NT2/D1 (cell line): ENCODE measurements around the gene CHMP2B.

ENCODE experiments used
- DNase-seq: peaks from one replicate; pipeline ENCODE4 v3.0.0-alpha.2; 2011; ENCODE audit warnings: low read depth, low spot score
- H3K27me3 ChIP-seq: 2 replicates; pipeline ENCODE4 v1.6.0; 2011; ENCODE audit warnings: mild to moderate bottlenecking; ENCODE audit not compliant: insufficient read length, insufficient read depth
- H3K36me3 ChIP-seq: 2 replicates; pipeline ENCODE4 v1.6.1; 2011; ENCODE audit warnings: mild to moderate bottlenecking, low read length, mixed read lengths; ENCODE audit not compliant: insufficient read depth, insufficient read length
- H3K4me1 ChIP-seq: 2 replicates; pipeline ENCODE4 v1.5.1; 2011; ENCODE audit not compliant: insufficient read depth, insufficient read length
- H3K4me3 ChIP-seq: 2 replicates; pipeline ENCODE4 v1.5.1; 2011; ENCODE audit warnings: low read depth; ENCODE audit not compliant: insufficient read length
- H3K9ac ChIP-seq: 2 replicates; pipeline ENCODE4 v1.6.0; 2011; ENCODE audit warnings: low read depth; ENCODE audit not compliant: insufficient read length
- H3K9me3 ChIP-seq: 2 replicates; pipeline ENCODE4 v1.5.1; 2011; ENCODE audit warnings: mild to moderate bottlenecking, low read length; ENCODE audit not compliant: insufficient read depth
- SUZ12 ChIP-seq: IDR thresholded peaks from 2 replicates; pipeline ENCODE4 v1.6.1; 2011; ENCODE audit not compliant: insufficient read length, insufficient read depth; ENCODE audit errors: extremely low read depth
- YY1 ChIP-seq: IDR thresholded peaks from 2 replicates; pipeline ENCODE4 v1.6.1; 2011; ENCODE audit not compliant: insufficient read length, insufficient read depth
- ZNF274 ChIP-seq: IDR thresholded peaks from 2 replicates; pipeline ENCODE4 v1.6.1; 2011; ENCODE audit warnings: mild to moderate bottlenecking, low read depth, low read length

The CHMP2B gene

GRCh38 chr3:87206635-87207034 is 20.5 kb upstream of the CHMP2B start:
- DNase-seq: no peak
- no peaks in the 10 kb centered on the region for H3K27me3 ChIP-seq
- H3K9me3 ChIP-seq: no peaks in the 10 kb centered on the region
- TF ChIP-seq YY1 (no peak), ZNF274 (no peak), SUZ12 (no peak)
- no peak overlapping the region for H3K4me3 ChIP-seq
- H3K9ac ChIP-seq: no peak overlapping the region
- H3K36me3 ChIP-seq: no peaks in the 10 kb centered on the region
- H3K4me1 ChIP-seq: no peaks in the 10 kb centered on the region

DNA sequence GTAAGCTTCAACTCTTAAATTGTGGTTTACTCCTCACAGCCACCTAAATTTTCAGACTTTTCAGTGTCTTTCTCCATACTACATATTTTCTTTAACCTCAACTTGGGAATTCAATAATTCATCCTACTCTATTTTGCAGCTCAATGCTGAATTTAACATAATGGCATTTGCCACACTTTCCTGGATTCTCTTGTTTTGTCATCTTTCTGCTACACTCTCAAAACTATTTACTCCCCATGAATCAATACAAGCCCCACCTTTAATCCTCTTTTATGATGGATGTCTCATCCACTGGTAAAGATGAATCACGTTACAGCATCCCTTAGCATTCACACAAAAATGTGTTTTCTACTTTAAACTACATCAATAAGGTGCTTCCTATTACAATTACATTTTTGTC is 19.6 kb upstream of the CHMP2B start:
- Histone ChIP-seq H3K27me3 (no peaks in the 10 kb centered on the region), H3K4me1 (no peaks in the 10 kb centered on the region), H3K36me3 (no peaks in the 10 kb centered on the region), H3K9me3 (no peaks in the 10 kb centered on the region), H3K9ac (no peak overlapping the region), H3K4me3 (no peak overlapping the region)
- no peak for TF ChIP-seq ZNF274
- no peak for TF ChIP-seq YY1
- TF ChIP-seq SUZ12: no peak
- no peak for DNase-seq

GRCh38 chr3:87209111-87209510 is 18.0 kb upstream of the CHMP2B start:
- Histone ChIP-seq H3K27me3 (no peaks in the 10 kb centered on the region), H3K9ac (no peak overlapping the region), H3K36me3 (no peaks in the 10 kb centered on the region), H3K9me3 (no peaks in the 10 kb centered on the region), H3K4me3 (no peak overlapping the region), H3K4me1 (no peaks in the 10 kb centered on the region)
- TF ChIP-seq ZNF274: no peak
- no peak for TF ChIP-seq YY1
- TF ChIP-seq SUZ12: no peak
- DNase-seq: no peak

GRCh38 chr3:87218560-87218959 is 8.5 kb upstream of the CHMP2B start:
- TF ChIP-seq YY1: no peak
- TF ChIP-seq SUZ12: no peak
- TF ChIP-seq ZNF274: no peak
- no peaks in the 10 kb centered on the region for H3K27me3 ChIP-seq
- no peaks in the 10 kb centered on the region for H3K4me1 ChIP-seq
- H3K9ac ChIP-seq: no peak overlapping the region
- H3K9me3 ChIP-seq: peaks cover 12% of the 10 kb centered on the region; the same call in 1 of the 2 replicates
- no peak for DNase-seq
- no peaks in the 10 kb centered on the region for H3K36me3 ChIP-seq
- no peak overlapping the region for H3K4me3 ChIP-seq

GRCh38 chr3:87219611-87220010 is 7.5 kb upstream of the CHMP2B start:
- no peak overlapping the region for H3K4me3 ChIP-seq
- no peak overlapping the region for H3K9ac ChIP-seq
- TF ChIP-seq YY1: no peak

DNA sequence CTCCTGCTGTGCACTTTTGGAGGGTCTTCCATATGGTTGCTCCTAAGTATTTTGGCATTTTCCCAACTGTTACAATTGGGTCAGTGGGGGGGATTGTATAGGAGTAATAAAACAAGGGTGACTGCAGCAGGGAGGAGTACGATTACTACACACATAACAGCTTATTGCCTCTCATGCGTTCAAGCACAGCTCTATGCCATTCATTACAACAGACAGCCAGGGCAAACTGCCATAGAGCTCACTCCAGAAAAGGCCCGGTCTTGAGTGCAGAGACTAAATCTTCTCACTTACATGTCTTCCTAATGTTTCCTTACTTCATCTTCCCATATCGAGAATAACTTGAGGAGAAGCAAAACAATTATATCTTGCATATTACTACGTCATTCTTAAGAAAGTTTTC is 1.4 kb upstream of the CHMP2B start:
- no peaks in the 10 kb centered on the region for H3K36me3 ChIP-seq
- TF ChIP-seq YY1: no peak
- TF ChIP-seq SUZ12: no peak
- no peak for TF ChIP-seq ZNF274
- no peaks in the 10 kb centered on the region for H3K4me1 ChIP-seq
- no peak overlapping the region for H3K9ac ChIP-seq
- peaks cover 4% of the 10 kb centered on the region for H3K27me3 ChIP-seq
- peaks cover 7% of the 10 kb centered on the region; the same call in 1 of the 2 replicates for H3K9me3 ChIP-seq
- DNase-seq: no peak
- no peak overlapping the region for H3K4me3 ChIP-seq

More at GRCh38 chr3:87219611-87220010, 7.5 kb upstream of the CHMP2B start:
- Histone ChIP-seq H3K36me3 (no peaks in the 10 kb centered on the region), H3K4me1 (no peaks in the 10 kb centered on the region), H3K9me3 (peaks cover 12% of the 10 kb centered on the region; the same call in 1 of the 2 replicates), H3K27me3 (no peaks in the 10 kb centered on the region)
- no peak for DNase-seq

- Histone ChIP-seq H3K9me3 (0 out of 2 replicates have a peak, but pooled peaks cover 4% of the 10 kb centered on the region), H3K27me3 (peaks cover 4% of the 10 kb centered on the region), H3K9ac (peak overlapping the region; percentile 80), H3K4me1 (no peaks in the 10 kb centered on the region), H3K4me3 (peak overlapping the region; percentile 92), H3K36me3 (peaks cover 3% of the 10 kb centered on the region)
- no peak for DNase-seq
- TF ChIP-seq ZNF274: no peak
- TF ChIP-seq SUZ12: no peak
- no peak for TF ChIP-seq YY1
Observed at GRCh38 chr3:87227835-87228144, 681 bp downstream of the CHMP2B start.

DNA sequence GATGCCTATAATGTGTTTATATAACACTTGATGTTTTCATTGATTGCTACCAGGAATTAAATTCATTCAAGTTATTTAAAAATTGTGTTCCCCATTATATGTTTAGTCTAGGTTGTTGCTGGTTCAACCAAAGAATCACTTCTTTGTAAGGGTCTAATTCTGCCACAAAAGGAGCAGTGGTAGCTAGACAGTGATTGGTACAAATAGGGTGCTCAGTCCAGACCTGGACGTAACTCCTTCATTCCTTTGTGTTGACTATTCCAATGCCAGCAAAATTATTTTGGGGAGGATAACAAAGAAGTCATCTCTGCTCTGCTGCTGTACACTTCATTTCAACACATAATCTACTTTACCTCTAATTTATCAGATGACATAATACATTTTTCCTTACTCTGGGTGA is 1.2 kb downstream of the CHMP2B start:
- peaks cover 4% of the 10 kb centered on the region for H3K27me3 ChIP-seq
- H3K4me3 ChIP-seq: peak overlapping the region; percentile 92
- H3K4me1 ChIP-seq: no peaks in the 10 kb centered on the region
- DNase-seq: no peak
- H3K36me3 ChIP-seq: peaks cover 3% of the 10 kb centered on the region
- no peaks in the 10 kb centered on the region for H3K9me3 ChIP-seq
- TF ChIP-seq ZNF274 (no peak), SUZ12 (no peak), YY1 (no peak)
- H3K9ac ChIP-seq: peak overlapping the region; percentile 80
